Mononuclear cell (primary cell): Measurements from ENCODE around the gene LRGUK. TPM values are rescaled to one million over a fixed set of nuclear protein-coding genes. Genes with fewer than 3 reads are reported as not detected.
"Not testable (repeated sequence)": the region's sequence is repeated elsewhere in the genome, so short reads cannot be mapped to it uniquely, and the experiment has no call there.

Source experiments
- H3K27me3 ChIP-seq: 2 replicates; pipeline ENCODE4 v1.6.0; 2011; ENCODE audit warnings: low read length, control low read depth; ENCODE audit not compliant: insufficient read depth
- H3K4me1 ChIP-seq: 2 replicates; pipeline ENCODE4 v1.5.1; 2011; ENCODE audit warnings: mild to moderate bottlenecking, low read length, control low read depth; ENCODE audit not compliant: insufficient read depth
- H3K4me3 ChIP-seq: 2 replicates; pipeline ENCODE4 v1.5.1; 2011; ENCODE audit warnings: mild to moderate bottlenecking, low read length, moderate library complexity
- H3K9me3 ChIP-seq: 2 replicates; pipeline ENCODE4 v1.5.1; 2011; ENCODE audit warnings: low read depth, mild to moderate bottlenecking, control low read depth, low read length
- total RNA-seq: library from RNA; depleted of rRNA; stranded (reverse); fragments of >200 nt; gene quantifications from one replicate; pipeline ENCODE4 v1.2.3, GENCODE V29; 2012

Gene LRGUK
- total RNA-seq, 1 donor = 0.94 TPM

GRCh38 chr7:134280508-134280907 lies 153.4 kb downstream of the LRGUK start:
- Histone ChIP-seq H3K4me3 (no peak overlapping the region), H3K9me3 (no peaks in the 10 kb centered on the region)

GRCh38 chr7:134284011-134284410 lies 156.9 kb downstream of the LRGUK start:
- H3K4me1 ChIP-seq = no peaks in the 10 kb centered on the region
- H3K27me3 ChIP-seq = peaks cover 7% of the 10 kb centered on the region
- H3K9me3 ChIP-seq = no peaks in the 10 kb centered on the region
- H3K4me3 ChIP-seq = no peak overlapping the region

More at GRCh38 chr7:134280508-134280907, 153.4 kb downstream of the LRGUK start:
- H3K4me1 ChIP-seq = no peaks in the 10 kb centered on the region
- H3K27me3 ChIP-seq = peaks cover 7% of the 10 kb centered on the region

- Histone ChIP-seq H3K4me1 (no peaks in the 10 kb centered on the region), H3K27me3 (peaks cover 3% of the 10 kb centered on the region), H3K4me3 (no peak overlapping the region), H3K9me3 (no peaks in the 10 kb centered on the region)
These were observed 157.8 kb downstream of the LRGUK start for GRCh38 chr7:134284952-134285351.

DNA sequence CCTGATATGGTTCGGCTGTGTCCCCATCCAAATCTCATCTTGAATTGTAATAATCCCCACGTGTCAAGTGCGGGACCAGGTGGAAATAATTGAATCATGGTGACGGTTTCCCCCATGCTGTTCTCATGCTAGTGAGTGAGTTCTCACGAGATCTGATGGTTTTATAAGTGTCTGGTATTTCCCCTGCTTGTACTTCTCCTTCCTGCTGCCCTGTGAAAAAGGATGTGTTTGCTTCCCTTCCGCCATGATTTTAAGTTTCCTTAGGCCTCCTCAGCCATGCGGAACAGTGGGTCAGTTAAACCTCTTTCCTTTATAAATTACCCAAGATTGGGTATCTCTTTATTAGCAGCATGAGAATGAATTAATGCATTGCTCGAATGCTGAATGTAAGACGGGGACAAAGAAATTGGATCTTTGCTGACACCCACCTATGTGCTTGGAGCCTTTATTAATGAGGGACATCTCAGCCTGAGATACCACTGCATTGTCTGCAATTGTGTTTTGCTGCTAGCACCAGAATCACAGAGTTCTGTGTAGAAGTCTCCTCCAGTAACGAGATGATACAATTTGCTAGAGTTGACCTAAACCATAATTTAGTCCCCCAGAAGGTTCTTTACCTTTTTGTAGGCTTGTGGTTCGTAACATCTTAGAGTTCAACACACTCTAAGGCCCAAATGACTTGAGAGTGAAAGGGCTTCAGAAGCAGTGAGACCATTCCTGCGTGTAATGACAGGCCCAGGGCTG lies 160.9 kb downstream of the LRGUK start:
- H3K27me3 ChIP-seq = no peaks in the 10 kb centered on the region
- H3K4me3 ChIP-seq = no peak overlapping the region
- peaks cover 6% of the 10 kb centered on the region for H3K4me1 ChIP-seq
- no peaks in the 10 kb centered on the region for H3K9me3 ChIP-seq

DNA sequence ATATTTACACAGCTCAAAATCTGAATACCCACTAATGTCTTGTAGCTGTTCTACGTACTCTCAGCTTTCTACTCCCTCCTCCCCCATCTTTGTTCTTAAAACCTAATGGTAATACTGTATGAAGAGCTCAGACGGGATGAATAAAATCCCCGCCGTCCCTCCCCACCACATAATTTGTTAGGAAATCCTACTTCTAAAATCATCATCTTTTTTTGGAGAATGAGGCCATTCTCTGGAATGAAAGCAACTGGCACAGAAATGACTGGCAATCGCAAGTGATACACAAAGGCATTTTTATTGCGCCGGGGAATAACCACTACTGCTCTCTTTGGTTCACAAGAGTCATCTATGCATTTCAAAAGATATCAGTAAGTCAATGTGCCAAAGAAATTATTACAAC lies 162.3 kb downstream of the LRGUK start:
- H3K27me3 ChIP-seq = no peaks in the 10 kb centered on the region
- H3K9me3 ChIP-seq = no peaks in the 10 kb centered on the region
- H3K4me3 ChIP-seq = no peak overlapping the region
- H3K4me1 ChIP-seq = peaks cover 17% of the 10 kb centered on the region

GRCh38 chr7:134289841-134290240 lies 162.7 kb downstream of the LRGUK start:
- H3K9me3 ChIP-seq = no peaks in the 10 kb centered on the region
- no peaks in the 10 kb centered on the region for H3K27me3 ChIP-seq
- no peak overlapping the region for H3K4me3 ChIP-seq
- H3K4me1 ChIP-seq = peaks cover 17% of the 10 kb centered on the region

DNA sequence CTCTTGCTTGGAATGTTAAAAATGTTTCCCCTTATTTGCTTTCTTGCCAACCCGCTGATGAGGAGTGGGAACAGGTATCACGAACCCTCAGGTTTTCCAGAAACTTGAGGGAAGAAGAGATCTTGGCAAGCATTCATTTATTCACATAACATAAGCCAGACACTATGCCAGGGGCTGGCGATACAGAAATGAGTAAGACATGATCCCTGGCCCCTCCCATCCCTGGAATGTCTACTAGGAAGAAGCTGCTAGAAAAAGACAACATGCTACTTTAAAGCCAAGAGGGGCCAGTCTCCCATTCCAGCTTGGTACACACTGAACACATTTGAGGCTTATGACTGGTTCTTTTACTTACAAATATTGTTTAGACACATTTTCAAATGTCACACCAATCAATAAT lies 163.1 kb downstream of the LRGUK start:
- Histone ChIP-seq H3K27me3 (no peaks in the 10 kb centered on the region), H3K9me3 (no peaks in the 10 kb centered on the region), H3K4me3 (no peak overlapping the region), H3K4me1 (peaks cover 17% of the 10 kb centered on the region)

- Histone ChIP-seq H3K4me3 (no peak overlapping the region), H3K27me3 (no peaks in the 10 kb centered on the region), H3K9me3 (no peaks in the 10 kb centered on the region), H3K4me1 (peaks cover 17% of the 10 kb centered on the region)
These were observed 166.0 kb downstream of the LRGUK start for GRCh38 chr7:134293002-134293740.

GRCh38 chr7:134295982-134296381 lies 168.8 kb downstream of the LRGUK start:
- H3K4me1 ChIP-seq = peaks cover 17% of the 10 kb centered on the region
- not testable (repeated sequence) for H3K4me3 ChIP-seq, H3K9me3 ChIP-seq, H3K27me3 ChIP-seq

DNA sequence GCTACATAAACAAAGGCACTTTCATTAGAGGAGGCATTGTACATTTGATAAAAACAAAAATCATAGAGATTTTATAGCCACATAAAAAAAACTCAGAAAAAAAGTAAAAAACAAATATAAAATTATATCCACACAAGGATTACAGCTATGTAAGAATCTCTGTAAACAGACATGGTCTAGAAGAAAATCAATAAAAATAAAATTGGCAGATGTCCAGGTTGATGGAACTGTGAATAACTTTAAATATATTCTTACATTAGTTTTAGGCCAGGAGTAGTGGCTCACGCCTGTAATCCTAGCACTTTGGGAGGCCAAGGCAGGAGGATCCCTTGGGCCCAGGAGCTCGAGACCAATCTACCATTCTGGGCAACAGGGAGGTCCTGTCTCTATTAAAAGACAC lies 170.3 kb downstream of the LRGUK start:
- Histone ChIP-seq H3K4me1 (peaks cover 17% of the 10 kb centered on the region), H3K27me3 (no peaks in the 10 kb centered on the region), H3K9me3 (no peaks in the 10 kb centered on the region), H3K4me3 (no peak overlapping the region)

DNA sequence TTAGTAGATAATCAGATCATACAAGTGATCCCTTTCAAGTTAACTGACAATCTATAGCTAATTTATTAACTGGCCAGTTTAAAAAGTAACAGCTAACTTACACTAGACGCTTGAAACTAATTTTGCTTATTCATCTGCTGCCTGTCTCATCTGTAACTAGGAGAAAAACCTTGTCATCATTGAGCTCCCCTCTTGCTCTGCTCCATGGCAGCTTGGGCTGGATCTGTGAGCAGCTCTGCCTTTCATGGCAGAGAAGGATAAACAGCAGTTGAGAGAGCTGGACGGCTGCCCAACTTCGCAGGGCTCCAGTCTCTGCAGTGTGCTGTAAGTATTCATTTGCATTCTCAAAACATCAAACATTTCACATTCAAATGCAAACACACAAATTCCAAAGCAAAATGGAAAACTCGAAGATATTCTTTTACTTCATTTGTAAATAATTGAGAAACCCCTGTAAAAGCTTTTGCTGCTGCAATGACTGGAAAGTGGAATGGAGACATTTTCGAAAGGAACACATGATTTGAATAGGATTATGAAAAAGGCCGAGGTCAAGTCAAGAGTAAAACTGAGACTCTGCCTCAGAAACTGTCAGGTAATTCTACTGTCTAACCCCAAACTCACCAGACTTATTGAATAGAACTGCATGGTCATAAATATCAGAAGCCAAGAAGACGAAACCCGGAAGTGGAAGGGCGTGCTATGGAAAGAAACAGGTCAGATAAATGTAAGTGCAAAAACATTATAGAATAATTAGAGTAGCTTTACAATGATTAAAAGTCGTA lies 172.0 kb downstream of the LRGUK start:
- H3K9me3 ChIP-seq = no peaks in the 10 kb centered on the region
- peaks cover under 1% of the 10 kb centered on the region for H3K4me1 ChIP-seq
- no peak overlapping the region for H3K4me3 ChIP-seq
- no peaks in the 10 kb centered on the region for H3K27me3 ChIP-seq

GRCh38 chr7:134300988-134301387 lies 173.8 kb downstream of the LRGUK start:
- H3K9me3 ChIP-seq = no peaks in the 10 kb centered on the region

DNA sequence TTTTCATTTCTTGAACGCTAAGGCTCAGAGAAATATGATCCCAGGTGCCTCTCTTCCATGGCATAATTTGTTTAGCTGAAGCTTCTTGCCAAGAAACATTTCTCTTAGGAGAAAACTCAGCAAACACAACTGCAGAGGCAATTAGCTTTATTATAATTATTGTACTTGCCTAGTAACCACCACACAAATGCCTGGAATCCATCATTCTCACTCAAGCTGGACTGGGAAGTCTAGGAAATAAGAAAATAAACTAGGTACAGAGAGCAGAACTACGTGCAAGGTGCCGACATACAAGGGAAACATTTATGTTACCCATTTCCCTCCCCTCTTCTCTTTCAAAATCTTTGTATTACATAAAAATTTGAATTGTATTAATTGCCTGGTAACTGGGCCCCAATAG lies 174.5 kb downstream of the LRGUK start:
- H3K4me1 ChIP-seq = no peaks in the 10 kb centered on the region
- H3K27me3 ChIP-seq = no peaks in the 10 kb centered on the region
- no peak overlapping the region for H3K4me3 ChIP-seq
- H3K9me3 ChIP-seq = no peaks in the 10 kb centered on the region

More at GRCh38 chr7:134300988-134301387, 173.8 kb downstream of the LRGUK start:
- Histone ChIP-seq H3K4me1 (no peaks in the 10 kb centered on the region), H3K4me3 (no peak overlapping the region), H3K27me3 (no peaks in the 10 kb centered on the region)

DNA sequence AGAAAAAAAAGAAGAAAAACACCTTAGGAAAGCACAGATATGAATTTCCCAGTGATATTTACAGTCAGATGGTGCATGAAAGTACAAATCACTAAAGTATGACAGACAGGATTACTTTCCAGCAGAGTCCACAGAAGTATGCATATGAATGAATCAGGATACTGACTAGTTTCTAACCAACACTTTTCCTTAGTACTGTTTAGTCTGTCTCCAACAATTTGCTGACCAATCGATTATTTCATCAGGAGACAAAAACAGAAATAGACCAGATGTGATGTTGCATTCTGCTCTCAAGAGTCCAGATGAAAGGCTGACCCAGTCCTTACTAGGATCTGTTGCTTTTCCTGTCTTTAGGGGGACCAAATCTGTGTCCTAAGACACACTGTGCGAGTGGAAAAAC lies 175.0 kb downstream of the LRGUK start:
- H3K4me3 ChIP-seq = no peak overlapping the region
- no peaks in the 10 kb centered on the region for H3K4me1 ChIP-seq
- H3K9me3 ChIP-seq = no peaks in the 10 kb centered on the region
- no peaks in the 10 kb centered on the region for H3K27me3 ChIP-seq

DNA sequence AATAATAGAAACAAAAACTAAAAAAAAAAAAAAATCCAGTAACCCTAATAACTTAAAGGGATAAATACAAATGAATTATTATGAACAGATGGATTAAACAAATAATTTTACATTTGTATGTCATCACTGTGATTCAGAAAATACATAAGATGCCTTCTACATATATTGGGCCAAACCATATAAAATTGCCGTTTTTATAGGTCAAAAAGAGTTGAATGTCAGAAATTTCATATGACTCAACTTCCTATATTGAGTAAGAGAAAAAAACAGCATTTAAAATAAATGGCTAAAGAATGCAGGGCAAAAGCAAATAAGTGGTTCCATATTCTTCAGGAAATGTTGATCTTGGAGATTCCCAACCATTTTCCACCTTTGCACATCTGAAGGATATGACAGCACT lies 180.2 kb downstream of the LRGUK start:
- Histone ChIP-seq H3K4me1 (peaks cover 7% of the 10 kb centered on the region), H3K27me3 (no peaks in the 10 kb centered on the region), H3K4me3 (no peak overlapping the region), H3K9me3 (no peaks in the 10 kb centered on the region)
